GM23338 (cell line): Measurements from ENCODE around the gene SLC4A5.

Experiments
- CREB1 ChIP-seq: fragments of 250-450 bp; sonication (Bioruptor Pico); IDR thresholded peaks from 2 replicates; pipeline ENCODE4 v1.5.0; 2020; ENCODE audit warnings: low read depth, mild to moderate bottlenecking, moderate library complexity
- CTCF ChIP-seq, 2 experiments: fragments of 200-600 bp in 1 of 2; sonication (generic) in 1 of 2; conservative IDR thresholded peaks; 2 replicates each; pipeline versions ENCODE4 v1.5.1 to v1.6.1; 2016 to 2017; ENCODE audit warnings: antibody characterized with exemption in 2 of 2, low read depth in 2 of 2, mild to moderate bottlenecking in 2 of 2, moderate library complexity in 1 of 2
- ETS1 ChIP-seq: IDR thresholded peaks from 2 replicates; pipeline ENCODE4 v1.6.1; 2016; ENCODE audit warnings: antibody characterized with exemption
- EZH2 ChIP-seq: fragments of 200-600 bp; sonication (generic); IDR thresholded peaks from one replicate; pipeline ENCODE4 v1.8.0; 2017; ENCODE audit warnings: antibody characterized with exemption, mild to moderate bottlenecking, low read depth; ENCODE audit not compliant: unreplicated experiment
- EZH2phosphoT487 ChIP-seq: fragments of 200-600 bp; sonication (generic); IDR thresholded peaks from one replicate; pipeline ENCODE4 v1.8.1; 2018; ENCODE audit warnings: antibody characterized with exemption; ENCODE audit not compliant: unreplicated experiment
- JUNB ChIP-seq: IDR thresholded peaks from one replicate; pipeline ENCODE4 v1.6.1; 2016; ENCODE audit warnings: antibody characterized with exemption; ENCODE audit not compliant: unreplicated experiment
- NANOG ChIP-seq: IDR thresholded peaks from 2 replicates; pipeline ENCODE4 v1.6.1; 2016; ENCODE audit warnings: antibody characterized with exemption, borderline replicate concordance
- POLR2AphosphoS5 ChIP-seq: IDR thresholded peaks from 2 replicates; pipeline ENCODE4 v1.6.1; 2016; ENCODE audit warnings: antibody characterized with exemption, low read depth
- STAT1 ChIP-seq: IDR thresholded peaks from one replicate; pipeline ENCODE4 v1.6.1; 2016; ENCODE audit warnings: antibody characterized with exemption; ENCODE audit not compliant: unreplicated experiment
- ZNF114 ChIP-seq: fragments of 250-450 bp; sonication (Bioruptor Pico); IDR thresholded peaks from 2 replicates; pipeline ENCODE4 v1.5.0; 2020; ENCODE audit warnings: mild to moderate bottlenecking, moderate library complexity
- ZNF331 ChIP-seq: fragments of 250-450 bp; sonication (Bioruptor Pico); IDR thresholded peaks from 2 replicates; pipeline ENCODE4 v1.5.0; 2020; ENCODE audit warnings: low read depth, mild to moderate bottlenecking, moderate library complexity
- ZNF462 ChIP-seq: fragments of 250-450 bp; sonication (Bioruptor Pico); IDR thresholded peaks from 2 replicates; pipeline ENCODE4 v1.5.0; 2020; ENCODE audit warnings: mild to moderate bottlenecking, moderate library complexity
- TF ChIP-seq, protein P1 (sequence below): IDR thresholded peaks from one replicate; pipeline ENCODE4 v1.6.1; 2018; ENCODE audit warnings: antibody characterized with exemption; ENCODE audit not compliant: unreplicated experiment

GRCh38 chr2:74291886-74292621, 51.2 kb downstream of the SLC4A5 start:
- no peak for TF ChIP-seq CTCF (conservative IDR thresholded peaks at IDR 0.05; ENCODE audit: low read depth in 2 of 2)
- no peak for TF ChIP-seq EZH2phosphoT487
- TF ChIP-seq EZH2 = no peak
- TF ChIP-seq, protein P1, sequence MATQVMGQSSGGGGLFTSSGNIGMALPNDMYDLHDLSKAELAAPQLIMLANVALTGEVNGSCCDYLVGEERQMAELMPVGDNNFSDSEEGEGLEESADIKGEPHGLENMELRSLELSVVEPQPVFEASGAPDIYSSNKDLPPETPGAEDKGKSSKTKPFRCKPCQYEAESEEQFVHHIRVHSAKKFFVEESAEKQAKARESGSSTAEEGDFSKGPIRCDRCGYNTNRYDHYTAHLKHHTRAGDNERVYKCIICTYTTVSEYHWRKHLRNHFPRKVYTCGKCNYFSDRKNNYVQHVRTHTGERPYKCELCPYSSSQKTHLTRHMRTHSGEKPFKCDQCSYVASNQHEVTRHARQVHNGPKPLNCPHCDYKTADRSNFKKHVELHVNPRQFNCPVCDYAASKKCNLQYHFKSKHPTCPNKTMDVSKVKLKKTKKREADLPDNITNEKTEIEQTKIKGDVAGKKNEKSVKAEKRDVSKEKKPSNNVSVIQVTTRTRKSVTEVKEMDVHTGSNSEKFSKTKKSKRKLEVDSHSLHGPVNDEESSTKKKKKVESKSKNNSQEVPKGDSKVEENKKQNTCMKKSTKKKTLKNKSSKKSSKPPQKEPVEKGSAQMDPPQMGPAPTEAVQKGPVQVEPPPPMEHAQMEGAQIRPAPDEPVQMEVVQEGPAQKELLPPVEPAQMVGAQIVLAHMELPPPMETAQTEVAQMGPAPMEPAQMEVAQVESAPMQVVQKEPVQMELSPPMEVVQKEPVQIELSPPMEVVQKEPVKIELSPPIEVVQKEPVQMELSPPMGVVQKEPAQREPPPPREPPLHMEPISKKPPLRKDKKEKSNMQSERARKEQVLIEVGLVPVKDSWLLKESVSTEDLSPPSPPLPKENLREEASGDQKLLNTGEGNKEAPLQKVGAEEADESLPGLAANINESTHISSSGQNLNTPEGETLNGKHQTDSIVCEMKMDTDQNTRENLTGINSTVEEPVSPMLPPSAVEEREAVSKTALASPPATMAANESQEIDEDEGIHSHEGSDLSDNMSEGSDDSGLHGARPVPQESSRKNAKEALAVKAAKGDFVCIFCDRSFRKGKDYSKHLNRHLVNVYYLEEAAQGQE = no peak
- no peak for TF ChIP-seq CREB1 (CRISPR knock-in tag)
- no peak for TF ChIP-seq POLR2AphosphoS5
- TF ChIP-seq JUNB = no peak
- TF ChIP-seq STAT1 = no peak
- TF ChIP-seq ZNF331 (CRISPR knock-in tag) = no peak
- no peak for TF ChIP-seq ZNF114
- TF ChIP-seq ETS1 = no peak
- no peak for TF ChIP-seq NANOG
- no peak for TF ChIP-seq ZNF462
